ENCODE results near the gene MLX. TPM values are rescaled to one million over a fixed set of nuclear protein-coding genes. Genes with fewer than 3 reads are reported as not detected.
"Not testable (repeated sequence)": the region's sequence is repeated elsewhere in the genome, so short reads cannot be mapped to it uniquely, and the experiment has no call there.

Gene MLX
- total RNA-seq, 1 donor from 2014 or later, result 50.6 TPM

DNA sequence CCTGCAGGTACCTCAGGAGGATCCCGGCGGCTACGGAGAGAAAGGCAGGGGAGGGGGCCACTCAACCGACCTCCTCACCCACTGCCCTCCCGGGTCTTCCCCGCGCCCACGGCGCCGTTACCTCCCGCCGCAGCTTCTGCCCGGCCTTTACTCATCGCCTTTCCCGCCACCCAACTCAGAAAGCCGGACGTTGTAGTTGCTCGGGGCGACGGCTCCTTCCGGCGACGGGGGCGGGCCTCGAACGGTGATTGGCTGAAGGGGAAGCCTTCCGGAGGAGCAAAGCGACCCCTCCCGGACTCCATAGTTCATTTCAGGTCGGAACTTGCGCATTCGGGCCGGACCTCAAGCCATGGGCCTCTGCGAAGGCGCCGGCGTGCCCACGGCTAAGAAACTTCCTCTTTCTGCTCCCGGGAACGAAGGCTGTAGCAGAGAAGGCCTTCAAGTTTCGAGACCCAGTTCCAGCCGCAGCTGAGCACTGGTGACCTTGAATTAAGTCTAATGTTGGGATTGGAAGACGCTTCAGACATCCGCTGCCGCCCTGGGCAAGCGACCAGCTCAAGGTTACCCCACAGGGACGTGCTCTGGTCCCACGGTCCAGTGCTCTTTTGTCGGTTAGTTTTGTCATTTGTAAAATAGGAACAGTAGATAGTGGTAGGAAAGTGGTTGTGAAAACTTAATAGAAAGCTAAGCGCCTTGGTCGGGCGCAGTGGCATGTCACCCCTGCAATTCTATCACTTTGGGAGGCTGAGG is 10.8 kb downstream of the MLX start, which contains the start of gene PSMC3IP:
PSMC3IP (minus strand) TSS at position 198 of the 750 bp plus-strand sequence; CDS start at position 155, 43 bp downstream.
- peak; percentile 98 for DNase-seq (ENCODE audit: low spot score)

DNA sequence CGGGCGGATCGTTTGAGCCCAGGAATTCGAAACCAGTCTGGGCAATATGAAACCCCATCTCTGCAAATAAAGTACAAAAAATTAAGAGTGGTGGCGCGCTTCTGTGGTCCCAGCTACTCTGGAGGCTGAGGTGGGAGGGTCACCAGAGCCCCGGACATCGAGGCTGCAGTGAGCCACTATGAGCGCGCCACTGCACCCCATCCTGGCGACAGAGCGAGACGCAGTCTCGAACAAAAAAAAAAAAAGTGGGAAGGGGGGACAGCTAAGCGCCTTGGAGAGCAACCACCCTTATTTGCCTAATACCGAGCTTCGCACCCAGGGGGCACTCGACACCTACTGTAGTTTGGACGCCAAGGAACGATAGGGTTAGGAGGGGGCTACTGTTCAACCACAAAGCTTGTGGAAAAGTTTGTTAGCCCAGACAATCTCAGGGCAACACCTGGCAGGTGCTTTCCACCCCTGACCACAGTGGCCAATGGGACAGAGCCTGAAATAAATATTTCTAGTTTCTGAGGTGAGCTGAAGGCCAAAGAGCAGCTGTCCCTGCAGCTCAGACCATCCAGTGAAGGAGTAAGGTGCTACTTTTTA is 11.5 kb downstream of the MLX start:
- DNase-seq (ENCODE audit: low spot score), result no peak

DNA sequence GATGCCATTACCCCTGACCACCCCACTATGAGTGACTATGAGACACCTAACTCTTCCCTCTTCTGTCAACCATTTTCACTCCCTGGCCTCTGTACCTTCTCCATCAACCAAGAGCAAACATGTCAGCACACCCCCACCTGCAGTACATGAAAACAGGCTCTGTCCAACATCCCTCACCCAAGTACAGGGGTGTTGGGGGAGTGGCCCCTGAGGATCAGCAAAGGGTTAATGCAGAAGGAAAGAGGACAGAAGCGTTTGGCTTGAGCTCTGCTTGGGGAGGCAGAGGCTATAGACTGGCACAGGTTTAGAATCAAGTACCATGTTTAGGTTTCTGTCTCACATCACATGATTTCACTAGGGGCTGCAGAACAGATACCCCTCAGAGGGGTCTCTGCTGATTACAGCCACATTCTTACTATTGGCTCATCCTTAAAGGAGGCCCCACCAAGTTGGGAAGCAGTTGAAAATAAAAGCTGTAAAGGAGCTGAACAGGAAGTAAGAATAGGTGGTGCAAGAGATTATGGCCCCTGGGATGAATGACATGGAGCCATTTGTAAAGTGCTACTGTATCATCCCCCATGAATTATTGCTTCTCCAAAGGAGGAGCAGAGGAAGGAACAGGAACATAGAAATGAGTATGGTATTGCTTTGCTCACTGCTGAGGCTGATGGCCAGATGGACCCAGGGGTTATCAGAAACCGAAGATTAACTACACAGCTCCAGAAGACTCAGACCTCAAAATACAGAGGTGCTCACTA is 13.1 kb downstream of the MLX start:
- no peak for DNase-seq (ENCODE audit: low spot score)

DNA sequence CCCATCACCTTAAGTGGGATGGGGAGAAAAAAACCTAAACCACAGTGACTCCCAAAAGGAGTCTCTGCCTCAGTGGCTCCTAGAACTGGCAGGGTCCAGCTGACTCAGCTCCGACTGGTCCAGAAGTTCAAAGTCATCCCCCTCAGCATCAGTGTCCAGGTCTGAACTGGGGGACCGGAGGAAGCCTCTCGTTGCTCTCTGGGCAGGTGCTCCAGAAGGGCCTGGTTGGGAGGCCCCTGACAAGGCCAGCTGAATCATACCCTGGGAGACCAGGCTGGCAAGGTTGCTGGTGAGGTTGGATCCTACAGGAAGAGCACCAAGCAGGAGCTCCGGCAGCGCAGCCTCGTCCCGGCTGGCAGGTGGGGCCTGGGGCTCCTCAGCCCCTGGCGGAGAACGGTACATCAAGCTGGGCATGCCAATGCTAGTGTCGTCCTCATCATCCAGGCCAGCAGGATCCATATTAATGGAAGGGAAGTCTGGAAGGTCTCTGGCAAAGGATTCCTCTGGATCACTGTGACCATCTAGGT is 14.9 kb downstream of the MLX start:
- no peak for DNase-seq (ENCODE audit: low spot score)

GRCh38 chr17:42584880-42585279 is 18.0 kb downstream of the MLX start:
- DNase-seq (ENCODE audit: low spot score), result no peak

- DNase-seq (ENCODE audit: low spot score), result no peak
Measured at GRCh38 chr17:42585353-42585752, 18.5 kb downstream of the MLX start.

GRCh38 chr17:42586514-42587230 is 19.8 kb downstream of the MLX start:
- DNase-seq (ENCODE audit: low spot score), result no peak

DNA sequence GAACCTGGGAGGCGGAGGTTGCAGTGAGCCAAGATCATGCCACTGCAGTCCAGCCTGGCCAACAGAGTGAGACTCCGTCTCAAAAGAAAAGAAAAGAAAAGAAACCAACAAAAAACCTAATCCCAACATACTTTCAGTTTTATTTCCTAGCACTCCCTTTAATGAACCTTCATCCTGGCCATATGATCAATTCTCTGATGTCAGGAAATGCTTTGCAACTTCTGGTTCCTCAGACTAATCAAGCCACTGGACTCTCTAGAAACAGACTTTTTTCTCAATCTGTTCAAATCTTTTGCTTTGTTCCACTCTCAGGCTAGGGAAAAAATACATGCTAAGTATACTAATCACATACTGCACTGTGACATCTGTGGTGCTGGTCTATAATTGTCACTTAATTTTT is 24.0 kb downstream of the MLX start:
- no peak for DNase-seq (ENCODE audit: low spot score)

GRCh38 chr17:42591411-42591810 is 24.5 kb downstream of the MLX start:
- no peak for DNase-seq (ENCODE audit: low spot score)

DNA sequence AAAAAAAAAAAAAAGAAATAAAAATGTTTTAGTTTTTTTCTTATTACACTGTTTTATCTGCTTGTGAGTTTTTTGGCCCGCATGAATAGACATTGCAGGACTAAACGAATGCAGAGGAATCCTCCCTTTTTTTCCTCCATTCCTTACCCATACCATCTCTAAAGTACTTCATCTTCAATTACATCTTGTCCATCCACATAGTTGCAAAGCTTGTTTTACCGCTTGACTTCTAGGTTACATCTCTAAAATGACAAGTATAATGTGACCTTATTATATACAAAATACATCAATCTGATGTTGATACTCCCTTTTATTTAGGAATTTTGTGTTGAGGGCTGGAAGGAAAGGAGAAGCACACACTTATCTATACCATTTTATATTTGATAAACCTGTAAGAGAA is 29.5 kb downstream of the MLX start:
- no peak for DNase-seq (ENCODE audit: low spot score)

DNA sequence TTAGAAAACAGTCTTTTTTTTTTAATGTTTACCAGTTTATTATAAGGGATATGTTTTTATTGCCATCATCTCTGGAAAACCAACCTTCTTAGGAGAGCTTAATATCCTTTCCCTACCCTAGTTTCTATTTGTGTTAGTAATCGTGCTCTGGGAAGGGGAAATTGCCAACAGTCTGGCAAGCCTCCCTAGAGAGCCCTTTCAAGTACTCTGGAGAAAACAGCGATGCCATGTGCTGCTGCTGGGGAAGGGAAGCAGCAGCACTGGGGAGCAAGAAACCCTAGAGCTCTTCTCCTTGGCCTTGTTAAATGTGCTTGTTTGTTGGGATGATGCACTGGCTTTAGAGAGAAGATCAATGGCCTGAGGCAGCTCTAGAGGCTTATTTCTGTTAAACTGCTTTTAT is 32.0 kb downstream of the MLX start:
- DNase-seq (ENCODE audit: low spot score), result no peak

DNA sequence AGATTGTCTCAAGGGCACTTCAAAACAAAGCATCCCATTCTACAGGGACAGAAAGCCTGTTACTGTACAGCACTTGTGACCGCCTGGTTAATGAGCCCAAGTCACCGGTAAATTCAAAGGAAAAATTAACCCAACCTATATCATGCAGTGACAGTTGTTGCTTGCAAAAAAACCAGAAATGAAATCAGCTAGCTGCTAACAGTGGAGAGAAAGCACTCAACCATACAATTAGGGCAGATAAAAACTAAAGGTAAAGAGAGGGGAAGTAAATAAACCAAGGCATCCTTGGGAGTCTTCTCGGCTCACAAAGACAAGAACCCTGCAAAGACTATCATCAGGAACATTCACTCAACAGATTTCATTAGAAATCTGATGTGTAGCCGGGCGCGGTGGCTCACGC is 36.4 kb downstream of the MLX start:
- DNase-seq (ENCODE audit: low spot score), result no peak

DNA sequence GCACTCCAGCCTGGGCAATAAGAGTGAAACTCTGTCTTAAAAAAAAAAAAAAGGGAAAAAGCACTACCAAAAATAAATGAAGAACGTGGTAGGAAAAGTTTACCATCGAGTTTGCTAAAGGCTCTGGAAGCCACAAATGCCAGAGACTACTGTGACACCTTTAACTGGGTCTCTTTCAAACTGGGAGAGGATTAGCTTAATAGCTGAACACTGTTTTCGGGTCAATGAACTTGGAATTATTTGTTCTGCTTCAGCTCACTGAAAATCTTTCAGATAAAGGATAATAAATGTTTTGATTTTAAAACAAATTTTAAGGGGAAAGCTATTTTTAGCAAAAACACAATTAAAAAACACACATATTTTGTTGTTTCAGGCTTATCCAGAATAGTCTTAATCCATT is 40.9 kb downstream of the MLX start:
- DNase-seq (ENCODE audit: low spot score), result no peak

DNA sequence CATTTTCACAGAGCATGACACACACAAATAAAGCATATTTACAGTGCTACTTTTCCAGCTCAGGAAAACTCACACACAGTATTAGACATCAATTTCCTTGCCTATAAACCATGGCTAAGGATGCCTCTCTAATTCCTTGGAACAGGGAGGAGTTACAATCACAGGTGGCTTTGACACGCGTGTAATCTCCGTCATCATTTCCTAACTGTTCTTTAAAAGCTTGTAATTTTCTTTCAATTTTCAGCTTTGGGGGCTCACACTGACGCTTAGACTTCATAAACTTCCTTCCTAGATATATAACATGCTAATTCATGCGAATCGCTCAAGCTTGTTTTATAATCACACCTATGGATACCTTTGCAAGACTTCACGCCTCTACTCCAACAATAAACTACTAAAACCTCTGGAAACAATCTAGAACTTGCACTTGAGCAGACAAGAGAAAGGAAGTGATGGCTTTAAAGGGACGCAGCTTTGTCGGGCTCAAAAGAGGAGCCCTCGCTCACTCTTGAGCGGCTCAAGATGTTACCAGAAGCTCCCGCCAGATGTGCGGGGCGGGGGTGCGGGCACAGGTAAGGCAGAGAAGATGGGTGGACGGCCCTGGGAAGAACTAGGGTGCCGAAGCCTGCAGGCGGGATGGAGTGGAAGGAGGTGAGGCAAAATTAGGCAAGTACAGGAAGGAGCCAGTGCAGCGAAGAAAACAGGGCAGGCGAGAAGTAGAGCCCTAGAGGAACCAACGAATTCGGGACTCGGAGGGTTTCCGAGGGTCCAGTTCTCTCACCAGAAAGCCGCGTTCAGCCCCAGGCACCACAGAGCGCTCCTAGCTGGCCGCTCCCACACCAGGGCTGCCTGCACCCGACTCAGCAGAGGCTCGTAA is 41.6 kb downstream of the MLX start:
- DNase-seq (ENCODE audit: low spot score), result no peak

GRCh38 chr17:42609182-42609813 is 42.4 kb downstream of the MLX start, which contains the start of the genes RETREG3 and TUBG1:
Gene RETREG3, minus strand, starts transcription at chr17:42609374. Its CDS starts 50 bp downstream, at chr17:42609324.
Gene TUBG1, plus strand, starts transcription at chr17:42609683. Its CDS starts 55 bp downstream, at chr17:42609738.
- peak; percentile 100 for DNase-seq (ENCODE audit: low spot score)

GRCh38 chr17:42609814-42610801 is 43.2 kb downstream of the MLX start:
- not testable (repeated sequence) for DNase-seq (ENCODE audit: low spot score)

GRCh38 chr17:42612013-42612412 is 45.1 kb downstream of the MLX start:
- DNase-seq (ENCODE audit: low spot score), result no peak

- peak; percentile 82 for DNase-seq (ENCODE audit: low spot score)
Measured at GRCh38 chr17:42613699-42614295, 46.9 kb downstream of the MLX start.

All from mesenteric fat pad (tissue), 1 donor.